OCI-LY1 (cell line): ENCODE results near the gene BOC.

Source experiments
- EZH2 ChIP-seq: fragments of 200-600 bp; sonication (generic), shearing (Covaris generic); IDR thresholded peaks from 2 replicates; pipeline ENCODE4 v1.8.0; 2017; ENCODE audit warnings: borderline replicate concordance, mixed run types, mild to moderate bottlenecking, antibody characterized with exemption, low read length, moderate library complexity, mixed read lengths
- TF ChIP-seq, protein P1 (sequence below): fragments of 200-600 bp; sonication (generic), shearing (Covaris generic); IDR thresholded peaks from 2 replicates; pipeline ENCODE4 v1.5.1; 2017; ENCODE audit warnings: mild to moderate bottlenecking, antibody characterized with exemption, low read length, moderate library complexity, mixed read lengths

DNA sequence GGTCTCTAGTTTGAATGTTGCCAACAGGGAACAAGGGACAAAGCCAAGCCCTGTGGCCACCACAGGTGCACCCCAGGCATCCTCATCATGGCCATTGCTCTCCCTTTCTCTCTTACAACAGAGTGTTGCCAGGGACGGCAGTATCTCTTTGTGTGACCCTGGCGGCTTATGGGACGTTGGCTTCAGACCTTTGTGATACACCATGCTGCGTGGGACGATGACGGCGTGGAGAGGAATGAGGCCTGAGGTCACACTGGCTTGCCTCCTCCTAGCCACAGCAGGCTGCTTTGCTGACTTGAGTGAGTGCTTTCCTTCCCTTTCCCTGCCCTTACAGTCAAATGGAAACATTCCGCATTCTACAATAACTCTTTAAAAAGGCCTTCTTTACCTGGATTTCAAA is 38.2 kb downstream of the BOC start:
- TF ChIP-seq, protein P1, sequence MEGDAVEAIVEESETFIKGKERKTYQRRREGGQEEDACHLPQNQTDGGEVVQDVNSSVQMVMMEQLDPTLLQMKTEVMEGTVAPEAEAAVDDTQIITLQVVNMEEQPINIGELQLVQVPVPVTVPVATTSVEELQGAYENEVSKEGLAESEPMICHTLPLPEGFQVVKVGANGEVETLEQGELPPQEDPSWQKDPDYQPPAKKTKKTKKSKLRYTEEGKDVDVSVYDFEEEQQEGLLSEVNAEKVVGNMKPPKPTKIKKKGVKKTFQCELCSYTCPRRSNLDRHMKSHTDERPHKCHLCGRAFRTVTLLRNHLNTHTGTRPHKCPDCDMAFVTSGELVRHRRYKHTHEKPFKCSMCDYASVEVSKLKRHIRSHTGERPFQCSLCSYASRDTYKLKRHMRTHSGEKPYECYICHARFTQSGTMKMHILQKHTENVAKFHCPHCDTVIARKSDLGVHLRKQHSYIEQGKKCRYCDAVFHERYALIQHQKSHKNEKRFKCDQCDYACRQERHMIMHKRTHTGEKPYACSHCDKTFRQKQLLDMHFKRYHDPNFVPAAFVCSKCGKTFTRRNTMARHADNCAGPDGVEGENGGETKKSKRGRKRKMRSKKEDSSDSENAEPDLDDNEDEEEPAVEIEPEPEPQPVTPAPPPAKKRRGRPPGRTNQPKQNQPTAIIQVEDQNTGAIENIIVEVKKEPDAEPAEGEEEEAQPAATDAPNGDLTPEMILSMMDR = no peak
- no peak for TF ChIP-seq EZH2
